Measurements from ENCODE around the gene XRCC1. TPM values are rescaled to one million over a fixed set of nuclear protein-coding genes. Genes with fewer than 3 reads are reported as not detected.

XRCC1 gene
- total and polyA plus RNA-seq, 2 experiments from 2014 or later = 35.3 to 49.5 TPM

- Histone ChIP-seq H3K79me2 (replicated peaks; ENCODE audit: insufficient read depth) (peaks cover 24% of the 10 kb centered on the region; the same call in 1 of the 2 replicates), H3K4me1 (ENCODE audit: insufficient read depth) (peaks cover 4% of the 10 kb centered on the region), H3F3A (replicated peaks; ENCODE audit: low read depth) (peaks cover 3% of the 10 kb centered on the region; the same call in 1 of the 2 replicates), H3K4me2 (no peak overlapping the region), H3K9me2 (ENCODE audit: insufficient read depth) (no peaks in the 10 kb centered on the region), H3K36me3 (ENCODE audit: insufficient read depth) (no peaks in the 10 kb centered on the region), H3K4me3 (no peak overlapping the region), H3K27me3 (ENCODE audit: insufficient read depth) (no peaks in the 10 kb centered on the region), H4K20me1 (replicated peaks; ENCODE audit: insufficient read depth) (no peaks in the 10 kb centered on the region; the same call in 1 of the 2 replicates), H2AFZ (no peak overlapping the region), H3K27ac (ENCODE audit: low read depth) (no peak overlapping the region)
- H3K4me1 Mint-ChIP-seq = peaks cover 14% of the 10 kb centered on the region
- DNase-seq (ENCODE audit: low spot score) (no peak), ATAC-seq (no peak)
- H3K27ac Mint-ChIP-seq = no peak overlapping the region
- peaks cover 29% of the 10 kb centered on the region for H3K36me3 Mint-ChIP-seq (ENCODE audit: low read depth)
- TF ChIP-seq EZH2 (IDR thresholded peaks at IDR 0.05; ENCODE audit: low read depth, unreplicated experiment) = no peak
- TF ChIP-seq REST (IDR thresholded peaks at IDR 0.05; ENCODE audit: unreplicated experiment) = no peak
- no peak for TF ChIP-seq NANOG (IDR thresholded peaks at IDR 0.05; ENCODE audit: borderline replicate concordance)
- TF ChIP-seq ZNF462 (CRISPR knock-in tag; IDR thresholded peaks at IDR 0.05) = no peak
- no peak for TF ChIP-seq ZNF114 (CRISPR knock-in tag; IDR thresholded peaks at IDR 0.05)
- TF ChIP-seq POLR2AphosphoS5 (IDR thresholded peaks at IDR 0.05; ENCODE audit: low read depth) = no peak
- H3K4me3 Mint-ChIP-seq = no peak overlapping the region
- peaks cover 11% of the 10 kb centered on the region for H3K9me3 Mint-ChIP-seq
- peaks cover 25% of the 10 kb centered on the region for H3K27me3 Mint-ChIP-seq (ENCODE audit: insufficient read depth, low read depth, poor library complexity)
Observed at GRCh38 chr19:43616306-43616705, 41.0 kb upstream of the XRCC1 start.
